CD8-positive, alpha-beta memory T cell (primary cell): ENCODE data around the gene PCBD2. TPM values are rescaled to one million over a fixed set of nuclear protein-coding genes. Genes with fewer than 3 reads are reported as not detected.

Experiments
- CTCF ChIA-PET: fragments of 350-600 bp; sonication (Branson Sonifier 250); formaldehyde crosslinking; loops from one replicate; lab custom pipeline; 2021; ENCODE audit warnings: antibody characterized with exemption; lab: Charles Lee
- POLR2A ChIA-PET: fragments of 350-600 bp; sonication (Branson Sonifier 250); formaldehyde crosslinking; loops from one replicate; lab custom pipeline; 2021; ENCODE audit warnings: antibody characterized with exemption; lab: Charles Lee
- DNase-seq, 5 donors: peaks; one replicate each; pipeline versions ENCODE4 v3.0.0 to v3.0.0-alpha.2; 2020 to 2022; ENCODE audit warnings: mixed read lengths in 1 of 5
- H3K27ac ChIP-seq: one replicate; pipeline ENCODE4 v1.7.0; 2013; ENCODE audit warnings: low read depth, mild to moderate bottlenecking, low read length, moderate library complexity
- H3K27me3 ChIP-seq: 2 replicates; pipeline ENCODE4 v1.7.0; 2013; ENCODE audit warnings: low read length, mild to moderate bottlenecking; ENCODE audit not compliant: insufficient read depth, poor library complexity, severe bottlenecking
- H3K36me3 ChIP-seq: 2 replicates; pipeline ENCODE4 v1.7.0; 2013; ENCODE audit warnings: mild to moderate bottlenecking, low read length, moderate library complexity; ENCODE audit not compliant: insufficient read depth
- H3K4me1 ChIP-seq: 2 replicates; pipeline ENCODE4 v1.7.0; 2013; ENCODE audit warnings: mild to moderate bottlenecking, low read length, moderate library complexity; ENCODE audit not compliant: insufficient read depth
- H3K4me3 ChIP-seq: 2 replicates; pipeline ENCODE4 v1.7.0; 2013; ENCODE audit warnings: mild to moderate bottlenecking, low read length
- H3K9me3 ChIP-seq: 2 replicates; pipeline ENCODE4 v1.7.0; 2013; ENCODE audit warnings: mild to moderate bottlenecking, low read length
- H3K27ac Mint-ChIP-seq, 8 donors: one replicate each; pipeline ENCODE4 v1.8.0; 2020 to 2021; ENCODE audit warnings: mixed read lengths in 8 of 8, mild to moderate bottlenecking in 6 of 8, inconsistent platforms in 3 of 8, moderate library complexity in 3 of 8
- H3K27me3 Mint-ChIP-seq, 2 donors: one replicate each; pipeline ENCODE4 v1.8.0; 2020 to 2021; ENCODE audit warnings: mixed read lengths in 2 of 2, mild to moderate bottlenecking in 1 of 2, moderate library complexity in 1 of 2
- H3K36me3 Mint-ChIP-seq, 3 donors: one replicate each; pipeline ENCODE4 v1.8.0; 2020 to 2021; ENCODE audit warnings: mixed read lengths in 3 of 3, inconsistent platforms in 1 of 3, mild to moderate bottlenecking in 1 of 3
- H3K4me1 Mint-ChIP-seq, 3 donors: one replicate each; pipeline ENCODE4 v1.8.0; 2020 to 2021; ENCODE audit warnings: mixed read lengths in 3 of 3, inconsistent platforms in 1 of 3, mild to moderate bottlenecking in 1 of 3
- H3K4me3 Mint-ChIP-seq, 7 donors: one replicate each; pipeline ENCODE4 v1.8.0; 2020 to 2021; ENCODE audit warnings: mixed read lengths in 7 of 7, mild to moderate bottlenecking in 6 of 7, moderate library complexity in 4 of 7, inconsistent platforms in 2 of 7
- H3K9me3 Mint-ChIP-seq, 5 donors: one replicate each; pipeline ENCODE4 v1.8.0; 2020 to 2022; ENCODE audit warnings: mixed read lengths in 5 of 5, mild to moderate bottlenecking in 3 of 5, moderate library complexity in 2 of 5, inconsistent platforms in 1 of 5
- polyA plus RNA-seq: library from polyadenylated mRNA; unstranded; fragments of 300-500 nt; fragmentation: Illumina TruSeq; gene quantifications from one replicate; pipeline ENCODE4 v1.2.3, GENCODE V29; 2021
- total RNA-seq, 2 experiments: library from RNA; stranded (reverse); gene quantifications; one replicate each; pipeline ENCODE4 v1.2.3, GENCODE V29; 2021

PCBD2 gene
- total and polyA plus RNA-seq, 3 experiments from 2014 or later, result 9.6 to 13.6 (median 11.5) TPM

GRCh38 chr5:134965271-134965825 lies 60.4 kb downstream of the PCBD2 start:
- no peaks in the 10 kb centered on the region for H3K27me3 ChIP-seq
- H3K36me3 ChIP-seq, result no peaks in the 10 kb centered on the region
- Mint-ChIP-seq H3K27ac (peak overlapping the region in 4 of 8 donors; percentile 64 to 83 (median 72)), H3K36me3 (peaks cover 5 to 36% (median 8%) of the 10 kb centered on the region in 3 donors), H3K27me3 (no peaks in the 10 kb centered on the region), H3K9me3 (no peaks in the 10 kb centered on the region), H3K4me1 (peaks cover 16 to 21% (median 18%) of the 10 kb centered on the region in 3 donors), H3K4me3 (peak overlapping the region in 1 of 7 donors; percentile 3)
- no peak for DNase-seq
- H3K4me3 ChIP-seq, result no peak overlapping the region
- peaks cover 26% of the 10 kb centered on the region for H3K4me1 ChIP-seq
- H3K9me3 ChIP-seq, result no peaks in the 10 kb centered on the region
- H3K27ac ChIP-seq, result no peak overlapping the region
- ChIA-PET POLR2A (no interaction called here), CTCF (no interaction called here)

- ChIA-PET CTCF (no interaction called here), POLR2A (no interaction called here)
- Mint-ChIP-seq H3K27me3 (no peaks in the 10 kb centered on the region), H3K4me1 (peaks cover 16 to 21% (median 18%) of the 10 kb centered on the region in 3 donors), H3K9me3 (no peaks in the 10 kb centered on the region), H3K4me3 (no peak within 1 kb of the TSS), H3K27ac (peak within 1 kb of the TSS in 2 of 8 donors; percentile 24 to 29), H3K36me3 (peaks cover 8 to 24% (median 9%) of the 10 kb centered on the region in 3 donors)
- peaks cover 26% of the 10 kb centered on the region for H3K4me1 ChIP-seq
- no peaks in the 10 kb centered on the region for H3K27me3 ChIP-seq
- H3K4me3 ChIP-seq, result no peak within 1 kb of the TSS
- H3K27ac ChIP-seq, result no peak within 1 kb of the TSS
- H3K9me3 ChIP-seq, result no peaks in the 10 kb centered on the region
- no peaks in the 10 kb centered on the region for H3K36me3 ChIP-seq
- no peak for DNase-seq
Observed at GRCh38 chr5:134967607-134968006, 62.7 kb downstream of the PCBD2 start, which contains the start of gene CATSPER3. Gene CATSPER3 (plus strand): TSS chr5:134967907. CDS start chr5:134967992, 85 bp downstream.

GRCh38 chr5:134968055-134968454 lies 63.1 kb downstream of the PCBD2 start:
- peak overlapping the region in 1 of 8 donors; percentile 29 for H3K27ac Mint-ChIP-seq
- CTCF ChIA-PET, result no interaction called here

DNA sequence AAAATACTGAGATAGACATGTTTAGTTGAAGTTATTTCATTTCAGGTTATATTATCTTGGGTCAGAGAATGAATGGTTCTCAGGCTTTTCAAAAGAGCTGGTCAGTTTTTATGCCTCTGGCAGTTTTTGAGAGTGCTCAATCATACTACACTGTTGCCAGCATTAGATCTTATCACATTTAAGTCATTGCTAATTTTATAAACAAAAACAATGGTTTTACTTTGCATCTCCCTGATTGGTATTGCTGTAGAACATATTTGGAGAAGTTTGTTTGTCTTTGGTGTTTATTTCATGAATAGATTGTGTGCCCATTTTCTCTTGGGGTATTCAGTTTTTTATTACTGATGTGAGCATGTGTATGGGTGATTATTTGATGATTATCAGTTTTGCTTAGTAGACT lies 64.2 kb downstream of the PCBD2 start:
- Histone ChIP-seq H3K36me3 (no peaks in the 10 kb centered on the region), H3K4me1 (peaks cover 13% of the 10 kb centered on the region), H3K27me3 (no peaks in the 10 kb centered on the region), H3K9me3 (no peaks in the 10 kb centered on the region), H3K4me3 (no peak overlapping the region), H3K27ac (no peak overlapping the region)
- H3K27me3 Mint-ChIP-seq, result no peaks in the 10 kb centered on the region
- POLR2A ChIA-PET, result no interaction called here
- H3K27ac Mint-ChIP-seq, result no peak overlapping the region
- peaks cover 8 to 19% (median 9%) of the 10 kb centered on the region in 3 donors for H3K36me3 Mint-ChIP-seq
- peaks cover 12 to 13% (median 13%) of the 10 kb centered on the region in 3 donors for H3K4me1 Mint-ChIP-seq
- CTCF ChIA-PET, result no interaction called here
- DNase-seq, result no peak
- no peaks in the 10 kb centered on the region for H3K9me3 Mint-ChIP-seq
- H3K4me3 Mint-ChIP-seq, result no peak overlapping the region

More at GRCh38 chr5:134968055-134968454, 63.1 kb downstream of the PCBD2 start:
- Mint-ChIP-seq H3K9me3 (no peaks in the 10 kb centered on the region), H3K27me3 (no peaks in the 10 kb centered on the region), H3K4me3 (no peak overlapping the region), H3K4me1 (peaks cover 16 to 21% (median 18%) of the 10 kb centered on the region in 3 donors), H3K36me3 (peaks cover 8 to 22% (median 9%) of the 10 kb centered on the region in 3 donors)
- H3K9me3 ChIP-seq, result no peaks in the 10 kb centered on the region
- H3K27me3 ChIP-seq, result no peaks in the 10 kb centered on the region
- no peak overlapping the region for H3K4me3 ChIP-seq
- no peak overlapping the region for H3K27ac ChIP-seq
- peaks cover 25% of the 10 kb centered on the region for H3K4me1 ChIP-seq
- DNase-seq, result no peak
- no peaks in the 10 kb centered on the region for H3K36me3 ChIP-seq
- POLR2A ChIA-PET, result no interaction called here

DNA sequence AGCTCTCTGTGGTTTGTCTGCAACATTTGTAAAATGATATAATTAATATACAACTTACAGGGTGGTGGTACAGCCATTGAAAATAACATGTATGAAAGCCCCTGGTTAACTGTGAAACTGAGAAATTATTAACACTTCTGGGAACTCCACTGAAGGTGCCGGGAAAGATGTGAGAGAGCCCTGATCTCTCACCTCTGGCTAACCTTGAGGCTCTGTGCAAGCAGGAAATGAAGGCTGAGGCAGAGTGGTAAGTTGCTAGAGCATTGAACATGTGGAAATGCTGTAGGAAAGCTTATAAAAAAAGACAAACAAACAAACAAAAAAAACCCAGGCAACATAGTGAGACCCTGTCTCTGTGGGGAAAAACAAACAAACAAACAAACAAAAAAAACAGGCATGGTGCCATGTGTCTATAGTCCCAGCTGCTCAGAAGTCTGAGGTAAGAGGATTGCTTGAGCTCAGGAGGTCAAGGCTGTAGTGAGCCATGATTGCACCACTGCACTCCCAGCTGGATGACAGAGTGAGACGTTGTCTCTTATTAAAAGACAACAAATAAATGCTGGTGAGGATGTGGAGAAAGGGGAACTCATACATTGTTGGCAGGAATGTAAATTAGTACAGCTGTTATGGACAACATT lies 70.3 kb downstream of the PCBD2 start:
- H3K9me3 ChIP-seq, result peaks cover 4% of the 10 kb centered on the region
- H3K36me3 ChIP-seq, result no peaks in the 10 kb centered on the region
- H3K27me3 ChIP-seq, result no peaks in the 10 kb centered on the region
- H3K36me3 Mint-ChIP-seq, result peaks cover 4 to 44% (median 6%) of the 10 kb centered on the region in 3 donors
- H3K4me1 ChIP-seq, result no peaks in the 10 kb centered on the region
- DNase-seq, result no peak
- H3K27me3 Mint-ChIP-seq, result no peaks in the 10 kb centered on the region
- CTCF ChIA-PET, result no interaction called here
- no peak overlapping the region for H3K27ac Mint-ChIP-seq
- no peak overlapping the region for H3K27ac ChIP-seq
- no peak overlapping the region for H3K4me3 ChIP-seq
- H3K4me1 Mint-ChIP-seq, result no peaks in the 10 kb centered on the region
- POLR2A ChIA-PET, result no interaction called here
- peaks cover 12 to 25% (median 20%) of the 10 kb centered on the region in 5 donors for H3K9me3 Mint-ChIP-seq
- H3K4me3 Mint-ChIP-seq, result no peak overlapping the region

- Histone ChIP-seq H3K36me3 (no peaks in the 10 kb centered on the region), H3K27me3 (no peaks in the 10 kb centered on the region), H3K27ac (no peak overlapping the region), H3K4me3 (no peak overlapping the region), H3K9me3 (peaks cover 4% of the 10 kb centered on the region), H3K4me1 (no peaks in the 10 kb centered on the region)
- Mint-ChIP-seq H3K27me3 (peaks cover 0 to under 1% of the 10 kb centered on the region in 2 donors), H3K27ac (no peak overlapping the region), H3K9me3 (peaks cover 14 to 27% (median 20%) of the 10 kb centered on the region in 5 donors), H3K36me3 (peaks cover 4 to 44% (median 6%) of the 10 kb centered on the region in 3 donors), H3K4me3 (no peak overlapping the region), H3K4me1 (no peaks in the 10 kb centered on the region)
- POLR2A ChIA-PET, result no interaction called here
- no peak for DNase-seq
- CTCF ChIA-PET, result no interaction called here
Observed at GRCh38 chr5:134975843-134976242, 70.9 kb downstream of the PCBD2 start.

DNA sequence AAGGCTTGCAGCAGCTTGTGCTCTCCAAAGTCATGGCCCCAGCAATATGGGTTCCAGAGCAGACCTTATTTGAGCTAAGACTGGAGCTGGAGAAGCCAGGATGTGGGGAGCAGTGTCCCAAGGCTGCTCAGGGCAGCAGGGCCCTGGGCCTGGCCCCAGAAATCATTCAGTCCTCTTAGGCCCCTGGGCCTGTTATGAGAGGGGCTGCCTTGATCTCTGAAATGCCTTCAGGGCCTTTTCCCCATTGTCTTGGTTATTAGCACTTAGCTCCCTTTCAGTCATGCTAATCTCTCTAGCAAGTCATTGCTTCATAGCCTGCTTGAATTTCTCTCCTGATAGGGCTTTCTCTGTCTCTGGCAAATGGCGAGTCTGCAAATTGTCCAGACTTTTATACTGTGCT lies 71.9 kb downstream of the PCBD2 start:
- H3K36me3 ChIP-seq, result no peaks in the 10 kb centered on the region
- H3K27me3 Mint-ChIP-seq, result peaks cover 0 to 2% of the 10 kb centered on the region in 2 donors
- no peak overlapping the region for H3K4me3 ChIP-seq
- peaks cover 3 to 45% (median 6%) of the 10 kb centered on the region in 3 donors for H3K36me3 Mint-ChIP-seq
- CTCF ChIA-PET, result no interaction called here
- H3K27ac ChIP-seq, result no peak overlapping the region
- H3K4me1 ChIP-seq, result no peaks in the 10 kb centered on the region
- no peak for DNase-seq
- H3K4me3 Mint-ChIP-seq, result no peak overlapping the region
- POLR2A ChIA-PET, result no interaction called here
- no peaks in the 10 kb centered on the region for H3K27me3 ChIP-seq
- no peak overlapping the region for H3K27ac Mint-ChIP-seq
- peaks cover 4% of the 10 kb centered on the region for H3K9me3 ChIP-seq
- peaks cover 21 to 36% (median 27%) of the 10 kb centered on the region in 5 donors for H3K9me3 Mint-ChIP-seq
- no peaks in the 10 kb centered on the region for H3K4me1 Mint-ChIP-seq

DNA sequence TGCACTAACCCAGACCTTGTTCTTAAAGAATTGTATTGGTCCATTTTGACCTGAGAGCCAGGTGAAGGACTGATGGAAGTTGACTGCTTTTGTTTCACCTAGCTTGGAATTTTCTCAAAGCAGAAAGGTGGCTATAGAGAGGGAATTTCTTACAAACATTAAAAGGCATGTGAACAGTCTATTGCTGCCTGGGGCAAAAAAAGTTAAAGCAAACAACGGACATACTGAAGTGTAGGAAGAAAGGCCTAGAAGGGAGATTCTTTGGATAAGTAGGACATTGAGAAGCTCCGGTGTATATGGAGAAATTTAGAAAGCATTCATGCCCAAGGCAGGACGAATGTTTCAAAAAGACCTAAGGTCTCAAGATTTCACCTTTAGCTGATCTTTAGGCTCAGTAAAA lies 74.5 kb downstream of the PCBD2 start:
- DNase-seq, result no peak
- Mint-ChIP-seq H3K4me3 (no peak overlapping the region), H3K36me3 (peaks cover 5 to 69% (median 6%) of the 10 kb centered on the region in 3 donors), H3K27ac (no peak overlapping the region), H3K27me3 (peaks cover 5 to 6% of the 10 kb centered on the region in 2 donors), H3K4me1 (no peaks in the 10 kb centered on the region), H3K9me3 (peaks cover 37 to 56% (median 50%) of the 10 kb centered on the region in 5 donors)
- no peaks in the 10 kb centered on the region for H3K27me3 ChIP-seq
- H3K4me1 ChIP-seq, result no peaks in the 10 kb centered on the region
- ChIA-PET POLR2A (no interaction called here), CTCF (no interaction called here)
- no peak overlapping the region for H3K4me3 ChIP-seq
- peaks cover 13% of the 10 kb centered on the region for H3K9me3 ChIP-seq
- no peaks in the 10 kb centered on the region for H3K36me3 ChIP-seq
- no peak overlapping the region for H3K27ac ChIP-seq
